PC-3 (cell line): Measurements from ENCODE around the gene TRUB2. TPM values are rescaled to one million over a fixed set of nuclear protein-coding genes. Genes with fewer than 3 reads are reported as not detected.

ENCODE experiments used
- ATAC-seq: fragments of 200-7000 bp; cut with Tn5 transposase; 2 replicates; pipeline ENCODE4 v1.9.1; 2020; ENCODE audit warnings: mild to moderate bottlenecking, moderate library complexity
- BruUV-seq: library from RNA; stranded (reverse); fragments of 400-500 nt; replicated peaks from 2 replicates; lab custom pipeline; 2021; lab: Mats Ljungman, UMichigan
- CTCF ChIA-PET: fragments of 300-600 bp; sonication (Branson Sonifier 250); formaldehyde crosslinking; loops from one replicate; lab custom pipeline; 2022; ENCODE audit warnings: antibody characterized with exemption; lab: Charles Lee
- POLR2A ChIA-PET: fragments of 300-600 bp; sonication (Branson Sonifier 250); formaldehyde crosslinking; loops from one replicate; lab custom pipeline; 2022; ENCODE audit warnings: antibody characterized with exemption; ENCODE audit not compliant: unreplicated experiment; lab: Charles Lee
- DNase-seq: peaks from one replicate; pipeline ENCODE4 v3.0.0-alpha.2; 2015
- H2AFZ ChIP-seq: fragments of 300-600 bp; sonication (generic); 2 replicates; pipeline ENCODE4 v1.6.0; 2016; ENCODE audit warnings: antibody characterized with exemption, low read length
- H3F3A ChIP-seq: fragments of 300-600 bp; sonication (generic); one replicate; pipeline ENCODE4 v1.6.0; 2017; ENCODE audit warnings: antibody characterized with exemption, low read length, control low read depth, mild to moderate bottlenecking; ENCODE audit not compliant: unreplicated experiment
- H3K27ac ChIP-seq: fragments of 300-600 bp; sonication (generic); 2 replicates; pipeline ENCODE4 v1.5.1; 2016; ENCODE audit warnings: mild to moderate bottlenecking, low read length
- H3K27me3 ChIP-seq: fragments of 300-600 bp; sonication (generic); 2 replicates; pipeline ENCODE4 v1.6.1; 2016; ENCODE audit warnings: low read length, mixed read lengths
- H3K36me3 ChIP-seq: fragments of 300-600 bp; sonication (generic); 2 replicates; pipeline ENCODE4 v1.6.1; 2016; ENCODE audit warnings: low read depth, mixed run types, low read length, mixed read lengths
- H3K4me1 ChIP-seq: fragments of 300-600 bp; sonication (generic); 2 replicates; pipeline ENCODE4 v1.5.1; 2016; ENCODE audit warnings: low read length; ENCODE audit not compliant: insufficient read depth
- H3K4me2 ChIP-seq: fragments of 300-600 bp; sonication (generic); 2 replicates; pipeline ENCODE4 v1.6.0; 2016; ENCODE audit warnings: low read length
- H3K4me3 ChIP-seq: fragments of 300-600 bp; sonication (generic); 2 replicates; pipeline ENCODE4 v1.5.1; 2016; ENCODE audit warnings: mild to moderate bottlenecking, low read length, mixed read lengths
- H3K79me2 ChIP-seq: fragments of 300-600 bp; sonication (generic); 2 replicates; pipeline ENCODE4 v1.6.1; 2017; ENCODE audit warnings: low read length, mixed read lengths
- H3K9ac ChIP-seq: fragments of 300-600 bp; sonication (generic); 2 replicates; pipeline ENCODE4 v1.6.0; 2016; ENCODE audit warnings: mild to moderate bottlenecking, low read length
- H3K9me2 ChIP-seq: fragments of 300-600 bp; sonication (generic); replicated peaks from 2 replicates; pipeline ENCODE4 v1.6.1; 2016; ENCODE audit warnings: mixed run types, low read length, mixed read lengths
- H3K9me3 ChIP-seq: fragments of 300-600 bp; sonication (generic); 2 replicates; pipeline ENCODE4 v1.6.1; 2016; ENCODE audit warnings: low read length, mixed read lengths
- H4K20me1 ChIP-seq: fragments of 300-600 bp; sonication (generic); 2 replicates; pipeline ENCODE4 v1.6.1; 2016; ENCODE audit warnings: low read length, mixed read lengths
- CTCF ChIP-seq: fragments of 300-600 bp; sonication (generic); conservative IDR thresholded peaks from 2 replicates; pipeline ENCODE4 v1.5.1; 2017; ENCODE audit warnings: antibody characterized with exemption, low read depth, mild to moderate bottlenecking, low read length
- EZH2 ChIP-seq: fragments of 300-600 bp; sonication (generic); IDR thresholded peaks from one replicate; pipeline ENCODE4 v1.6.1; 2017; ENCODE audit warnings: antibody characterized with exemption, mild to moderate bottlenecking, low read length; ENCODE audit not compliant: unreplicated experiment
- EZH2phosphoT487 ChIP-seq: fragments of 300-600 bp; sonication (generic); IDR thresholded peaks from 2 replicates; pipeline ENCODE4 v1.6.1; 2018; ENCODE audit warnings: mild to moderate bottlenecking, antibody characterized with exemption, low read length, borderline replicate concordance
- intact Hi-C: fragments of 100-400 bp; cut with micrococcal nuclease; formaldehyde crosslinking; loops from 2 replicates; pipeline ENCODE4 v1.9.0; 2023
- total RNA-seq: library from RNA; depleted of rRNA; stranded (reverse); fragments of >200 nt; gene quantifications from 2 replicates; pipeline ENCODE4 v1.2.3, GENCODE V29; 2014

The TRUB2 gene
- total RNA-seq, 1 experiment from 2014 or later: 24.9 TPM

- BruUV-seq: no TSS peak
Measured at GRCh38 chr9:128323791-128324190, 1.5 kb upstream of the TRUB2 start.

GRCh38 chr9:128323212-128323730, 1.0 kb upstream of the TRUB2 start:
- TF ChIP-seq EZH2phosphoT487 (no peak), CTCF (no peak)
- no peaks in the 10 kb centered on the region for H3F3A ChIP-seq
- H4K20me1 ChIP-seq: no peaks in the 10 kb centered on the region
- CTCF ChIA-PET: no interaction called here
- H3K9ac ChIP-seq: peak overlapping the region; percentile 95
- no peaks in the 10 kb centered on the region for H3K9me2 ChIP-seq
- POLR2A ChIA-PET: no interaction called here
- peak overlapping the region; percentile 85 for H3K4me2 ChIP-seq
- H3K27ac ChIP-seq: peak overlapping the region; percentile 86
- TSS peak; percentile 64 for BruUV-seq
- peak overlapping the region; percentile 90 for H2AFZ ChIP-seq
- DNase-seq (no peak), ATAC-seq (no peak)
- H3K4me3 ChIP-seq: peak overlapping the region; percentile 85
- peaks cover 41% of the 10 kb centered on the region for H3K79me2 ChIP-seq
- H3K36me3 ChIP-seq: peaks cover 4% of the 10 kb centered on the region; the same call in 1 of the 2 replicates
- no peaks in the 10 kb centered on the region for H3K9me3 ChIP-seq
- H3K27me3 ChIP-seq: no peaks in the 10 kb centered on the region
- H3K4me1 ChIP-seq: peaks cover 6% of the 10 kb centered on the region; the same call in 1 of the 2 replicates
- intact Hi-C loops: loop anchor here (2.0 kb wide), 2 partner anchors 18 to 28 kb away; partner anchors contain the start of gene SLC27A4

More at GRCh38 chr9:128323791-128324190, 1.5 kb upstream of the TRUB2 start:
- ChIA-PET POLR2A (no interaction called here), CTCF (no interaction called here)
- peaks cover 6% of the 10 kb centered on the region; the same call in 1 of the 2 replicates for H3K4me1 ChIP-seq
- TF ChIP-seq EZH2: no peak
- TF ChIP-seq EZH2phosphoT487: no peak
- no peak for TF ChIP-seq CTCF
- ATAC-seq (no peak), DNase-seq (no peak)
- peak overlapping the region; percentile 85 for H3K4me2 ChIP-seq
- no peak overlapping the region for H2AFZ ChIP-seq
- no peak overlapping the region for H3K27ac ChIP-seq
- H3K79me2 ChIP-seq: peaks cover 41% of the 10 kb centered on the region
- H3K9me3 ChIP-seq: no peaks in the 10 kb centered on the region
- H3K36me3 ChIP-seq: peaks cover 4% of the 10 kb centered on the region; the same call in 1 of the 2 replicates
- H3K9me2 ChIP-seq: no peaks in the 10 kb centered on the region
- intact Hi-C loops: loop anchor here (2.0 kb wide), 2 partner anchors 17 to 29 kb away; partner anchors contain the start of gene SLC27A4
- no peaks in the 10 kb centered on the region for H4K20me1 ChIP-seq
- H3F3A ChIP-seq: no peaks in the 10 kb centered on the region
- peak overlapping the region; percentile 95 for H3K9ac ChIP-seq
- H3K27me3 ChIP-seq: no peaks in the 10 kb centered on the region
- peak overlapping the region; percentile 85 for H3K4me3 ChIP-seq

- peak overlapping the region; percentile 85 for H3K4me2 ChIP-seq
- ChIA-PET CTCF (interaction anchor here (0.6 kb wide), 1 partner anchor 17 kb away, joined by 3 read pairs; no protein-coding TSS in a partner anchor), POLR2A (interaction anchor here (0.6 kb wide), 1 partner anchor 57 kb away, joined by 4 read pairs; no protein-coding TSS in a partner anchor)
- no peaks in the 10 kb centered on the region for H4K20me1 ChIP-seq
- H3K27ac ChIP-seq: peak overlapping the region; percentile 86; the same call in 1 of the 2 replicates
- peak overlapping the region; percentile 90 for H2AFZ ChIP-seq
- H3K27me3 ChIP-seq: no peaks in the 10 kb centered on the region
- peak overlapping the region; percentile 85 for H3K4me3 ChIP-seq
- peaks cover 4% of the 10 kb centered on the region; the same call in 1 of the 2 replicates for H3K36me3 ChIP-seq
- TSS peak; percentile 80 for BruUV-seq
- TF ChIP-seq EZH2 (no peak), EZH2phosphoT487 (no peak), CTCF (no peak)
- DNase-seq (no peak), ATAC-seq (peak; percentile 28)
- H3K9me2 ChIP-seq: no peaks in the 10 kb centered on the region
- H3K9me3 ChIP-seq: no peaks in the 10 kb centered on the region
- peak overlapping the region; percentile 95 for H3K9ac ChIP-seq
- no peaks in the 10 kb centered on the region for H3F3A ChIP-seq
- peaks cover 6% of the 10 kb centered on the region; the same call in 1 of the 2 replicates for H3K4me1 ChIP-seq
- intact Hi-C loops: loop anchor here (2.0 kb wide), 2 partner anchors 19 to 27 kb away; partner anchors contain the start of gene SLC27A4
- H3K79me2 ChIP-seq: peaks cover 41% of the 10 kb centered on the region
Measured at GRCh38 chr9:128321879-128322403, 306 bp downstream of the TRUB2 start.
